MM.1S (cell line): ENCODE results near the gene DDX10.

Experiments used
- EZH2 ChIP-seq: fragments of 300-600 bp; sonication (generic); optimal IDR thresholded peaks from 2 replicates; pipeline ENCODE3; 2017; ENCODE audit warnings: low read depth, mild to moderate bottlenecking, antibody characterized with exemption, low read length, mixed read lengths
- EZH2phosphoT487 ChIP-seq: fragments of 300-600 bp; sonication (generic); IDR thresholded peaks from 2 replicates; pipeline ENCODE4 v1.6.1; 2018; ENCODE audit warnings: antibody characterized with exemption, low read length
- TF ChIP-seq, protein P1 (sequence below): fragments of 300-600 bp; sonication (generic); IDR thresholded peaks from 2 replicates; pipeline ENCODE4 v1.5.1; 2016; ENCODE audit warnings: antibody characterized with exemption, low read length, mixed read lengths

DNA sequence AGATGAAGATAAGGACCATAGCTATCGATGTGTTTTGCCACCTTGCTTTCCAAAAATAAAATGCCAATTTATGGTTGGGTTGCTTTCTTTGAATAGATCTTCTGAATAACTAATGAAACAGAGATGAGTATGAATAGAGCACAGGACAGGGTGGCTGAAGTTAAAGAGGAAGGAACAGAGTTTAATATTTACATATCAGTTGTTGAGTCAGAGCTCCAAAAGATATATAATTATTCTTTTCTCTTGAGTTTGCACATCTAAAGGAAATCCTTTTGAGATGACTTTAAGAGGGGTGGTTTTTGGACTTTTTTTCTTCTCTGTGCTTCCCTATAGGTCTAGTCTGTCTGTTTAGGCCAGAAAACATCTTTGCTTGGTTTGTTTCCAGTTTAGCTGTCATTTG, 115.2 kb downstream of the DDX10 start:
- TF ChIP-seq, protein P1, sequence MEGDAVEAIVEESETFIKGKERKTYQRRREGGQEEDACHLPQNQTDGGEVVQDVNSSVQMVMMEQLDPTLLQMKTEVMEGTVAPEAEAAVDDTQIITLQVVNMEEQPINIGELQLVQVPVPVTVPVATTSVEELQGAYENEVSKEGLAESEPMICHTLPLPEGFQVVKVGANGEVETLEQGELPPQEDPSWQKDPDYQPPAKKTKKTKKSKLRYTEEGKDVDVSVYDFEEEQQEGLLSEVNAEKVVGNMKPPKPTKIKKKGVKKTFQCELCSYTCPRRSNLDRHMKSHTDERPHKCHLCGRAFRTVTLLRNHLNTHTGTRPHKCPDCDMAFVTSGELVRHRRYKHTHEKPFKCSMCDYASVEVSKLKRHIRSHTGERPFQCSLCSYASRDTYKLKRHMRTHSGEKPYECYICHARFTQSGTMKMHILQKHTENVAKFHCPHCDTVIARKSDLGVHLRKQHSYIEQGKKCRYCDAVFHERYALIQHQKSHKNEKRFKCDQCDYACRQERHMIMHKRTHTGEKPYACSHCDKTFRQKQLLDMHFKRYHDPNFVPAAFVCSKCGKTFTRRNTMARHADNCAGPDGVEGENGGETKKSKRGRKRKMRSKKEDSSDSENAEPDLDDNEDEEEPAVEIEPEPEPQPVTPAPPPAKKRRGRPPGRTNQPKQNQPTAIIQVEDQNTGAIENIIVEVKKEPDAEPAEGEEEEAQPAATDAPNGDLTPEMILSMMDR: no peak
- no peak for TF ChIP-seq EZH2phosphoT487
- no peak for TF ChIP-seq EZH2
